ENCODE data around the gene HELZ.

HELZ gene

DNA sequence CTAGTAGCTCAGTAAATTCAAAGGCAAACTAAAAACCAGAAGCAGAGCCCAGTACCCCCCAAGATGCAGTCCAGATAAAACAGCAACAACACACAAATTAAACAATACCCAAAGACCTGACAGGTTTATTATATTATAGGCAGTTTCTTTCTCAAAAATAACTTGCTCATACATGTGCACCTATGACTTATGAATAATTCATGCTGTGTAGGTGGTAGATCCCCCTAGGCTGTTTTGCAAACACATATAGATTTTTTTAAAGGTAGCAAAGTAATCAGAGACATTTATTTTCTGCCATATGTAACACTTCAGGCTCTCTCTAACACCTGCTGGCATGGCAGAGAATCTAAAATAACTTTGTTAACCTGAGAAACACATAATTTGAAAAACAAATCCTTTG lies 173.4 kb downstream of the HELZ start:
- no peak for DNase-seq

DNA sequence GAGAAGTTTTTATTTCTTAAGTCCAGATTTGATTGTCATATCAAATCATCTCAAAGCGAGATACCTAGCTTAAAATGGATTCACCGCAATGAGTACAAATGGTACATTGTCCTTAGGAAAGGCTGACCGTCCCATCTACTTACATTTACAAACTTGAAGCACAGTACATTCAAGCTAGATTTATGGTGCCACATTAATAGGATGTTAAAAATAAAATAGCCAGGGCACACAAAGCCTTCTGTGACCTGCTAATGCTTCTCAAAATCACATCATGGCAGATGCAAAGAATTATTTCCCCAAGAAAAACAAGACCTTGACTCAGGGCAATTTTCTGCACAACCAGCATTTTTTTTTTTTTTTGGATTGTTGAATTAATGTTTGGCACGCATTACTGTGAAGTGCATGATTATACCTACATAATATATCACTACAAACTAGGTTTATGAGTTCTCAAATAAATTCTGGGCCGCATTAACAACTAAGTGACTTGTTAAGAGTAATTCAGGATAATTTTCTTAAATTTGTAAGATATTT lies 175.3 kb downstream of the HELZ start:
- no peak for DNase-seq

DNA sequence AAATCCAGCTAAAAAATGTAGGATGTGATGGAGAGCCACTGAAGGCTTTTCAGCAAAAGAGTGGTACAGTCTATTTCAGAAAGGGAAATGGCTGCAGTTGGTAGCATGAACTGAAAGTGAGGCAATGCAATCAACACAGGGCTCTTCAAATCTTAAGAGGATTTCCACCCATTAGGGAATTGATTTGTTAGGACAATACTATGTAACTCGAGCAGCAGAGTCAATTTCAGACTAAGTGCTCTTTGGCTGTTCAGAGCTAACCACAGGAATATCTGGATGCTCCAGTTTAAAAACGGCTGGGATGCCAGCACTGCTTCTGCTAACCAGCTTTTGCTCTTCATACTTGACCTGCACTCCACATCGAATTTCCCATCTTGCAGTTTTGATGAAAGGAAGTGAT lies 176.0 kb downstream of the HELZ start:
- peak; percentile 70 for DNase-seq

DNA sequence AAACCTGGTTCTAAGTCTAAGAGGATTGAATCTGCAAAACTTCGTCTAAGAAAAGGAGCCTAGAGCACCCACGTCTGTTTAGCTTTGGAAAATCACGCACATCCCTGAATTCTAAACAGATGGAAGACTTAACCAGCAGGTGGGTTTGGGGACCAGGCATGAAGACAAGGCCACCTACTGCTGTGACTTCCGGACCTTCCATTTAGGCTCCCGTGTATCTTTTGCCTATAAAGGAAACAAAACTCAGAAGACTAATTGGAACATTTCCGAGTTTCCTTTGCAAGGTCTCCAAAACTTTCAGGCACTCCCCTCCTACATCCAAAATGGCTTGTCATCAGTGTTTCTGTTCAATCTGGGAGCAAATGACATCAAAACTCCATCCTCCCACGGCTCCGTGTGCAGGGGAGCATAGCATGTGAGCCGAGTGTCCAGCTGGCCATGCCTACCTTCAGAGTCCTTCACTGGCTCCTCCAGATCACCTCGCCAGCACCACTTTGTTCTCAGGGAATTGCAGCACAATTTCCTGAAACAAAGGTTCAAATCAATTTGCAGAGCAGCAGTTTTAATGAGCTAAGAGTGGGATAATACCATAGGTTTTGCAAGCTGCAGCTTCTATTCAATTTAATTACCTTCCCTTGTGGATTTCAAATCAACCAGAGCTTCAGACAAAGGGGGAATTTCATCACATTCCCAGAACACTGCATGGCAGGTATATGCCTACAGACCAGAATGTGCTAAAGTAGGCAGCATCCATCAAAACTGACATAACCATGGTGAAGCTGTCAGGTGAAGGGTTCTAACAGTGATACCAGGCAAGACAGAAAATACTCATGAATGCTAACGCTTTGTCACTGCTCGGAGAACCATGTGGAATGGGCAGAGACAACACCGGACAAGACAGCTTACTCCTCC lies 177.2 kb downstream of the HELZ start:
- DNase-seq = no peak

DNA sequence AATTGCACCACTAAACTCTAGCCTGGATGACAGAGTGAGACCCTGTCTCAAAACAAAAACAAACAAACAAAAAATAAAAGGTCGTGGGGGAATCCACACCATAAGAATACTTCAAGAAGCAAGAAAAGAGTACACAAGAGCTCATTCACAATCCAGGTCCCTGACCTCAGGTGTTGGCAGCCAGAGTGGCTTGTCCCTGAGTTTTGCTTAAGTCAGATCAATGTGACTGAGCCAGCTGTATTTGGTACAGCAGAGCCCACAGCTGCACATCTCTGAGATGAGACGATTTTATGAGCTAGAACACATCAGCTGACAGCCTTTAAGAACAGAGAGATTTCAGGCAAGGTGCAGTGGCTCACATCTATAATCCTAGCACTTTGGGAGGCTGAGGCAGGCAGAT lies 178.3 kb downstream of the HELZ start:
- DNase-seq = no peak

DNA sequence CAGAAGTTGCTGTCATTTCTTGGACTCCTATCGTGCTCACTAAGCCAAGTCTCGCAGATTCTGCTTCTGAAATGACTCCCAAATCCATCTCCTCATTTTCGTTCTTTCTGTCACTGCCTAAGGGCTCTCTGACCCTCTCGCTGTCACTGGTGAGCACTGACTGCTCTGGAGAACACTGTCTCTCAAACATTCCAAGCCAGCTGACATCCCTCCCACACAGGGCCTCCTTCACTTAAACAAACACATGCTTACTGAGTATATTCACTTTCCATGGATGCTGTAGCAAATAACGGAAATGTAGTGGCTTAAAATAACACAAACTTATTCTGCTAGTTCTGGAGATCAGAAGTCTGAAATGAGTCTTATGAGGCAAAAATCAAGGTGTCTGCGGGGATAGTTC lies 181.9 kb downstream of the HELZ start:
- no peak for DNase-seq

DNA sequence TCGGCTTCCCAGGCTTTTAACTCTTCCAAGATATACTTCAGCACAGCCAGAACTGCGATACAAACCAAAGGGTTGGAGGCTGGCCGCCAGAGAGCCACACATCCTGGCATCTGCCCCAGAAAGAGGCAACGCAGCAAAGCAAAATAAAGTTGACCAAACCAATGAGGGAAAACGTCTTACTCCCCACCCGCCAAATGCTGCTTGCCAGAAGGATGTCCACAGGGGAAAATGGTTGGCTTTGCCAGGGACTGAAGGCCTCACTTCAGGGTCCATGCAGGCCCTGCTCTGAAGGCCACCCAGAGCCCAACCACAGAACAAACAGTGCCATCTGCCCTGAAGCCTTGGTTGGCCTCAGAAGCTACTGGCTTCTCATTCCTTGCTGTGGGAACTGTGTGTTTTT lies 185.6 kb downstream of the HELZ start:
- no peak for DNase-seq

DNA sequence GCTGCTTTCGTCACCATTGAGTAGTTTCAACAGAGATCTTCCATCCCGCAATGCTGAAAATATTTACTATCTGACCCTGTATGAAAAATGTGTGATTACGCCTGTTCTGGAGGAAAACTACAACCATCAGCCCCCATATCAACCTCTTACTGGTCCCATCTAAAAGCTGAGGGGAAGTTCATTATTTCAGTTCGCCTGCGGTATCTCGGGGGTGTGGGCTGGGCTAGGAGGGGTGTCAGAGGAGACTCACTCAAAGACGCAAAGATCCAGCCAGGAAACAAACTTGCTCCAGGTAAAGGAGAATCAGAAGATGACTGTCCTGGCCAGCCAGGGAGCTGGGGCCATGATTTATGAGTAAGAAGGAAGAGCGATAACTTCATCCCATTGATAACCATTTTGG lies 187.0 kb downstream of the HELZ start:
- no peak for DNase-seq

DNA sequence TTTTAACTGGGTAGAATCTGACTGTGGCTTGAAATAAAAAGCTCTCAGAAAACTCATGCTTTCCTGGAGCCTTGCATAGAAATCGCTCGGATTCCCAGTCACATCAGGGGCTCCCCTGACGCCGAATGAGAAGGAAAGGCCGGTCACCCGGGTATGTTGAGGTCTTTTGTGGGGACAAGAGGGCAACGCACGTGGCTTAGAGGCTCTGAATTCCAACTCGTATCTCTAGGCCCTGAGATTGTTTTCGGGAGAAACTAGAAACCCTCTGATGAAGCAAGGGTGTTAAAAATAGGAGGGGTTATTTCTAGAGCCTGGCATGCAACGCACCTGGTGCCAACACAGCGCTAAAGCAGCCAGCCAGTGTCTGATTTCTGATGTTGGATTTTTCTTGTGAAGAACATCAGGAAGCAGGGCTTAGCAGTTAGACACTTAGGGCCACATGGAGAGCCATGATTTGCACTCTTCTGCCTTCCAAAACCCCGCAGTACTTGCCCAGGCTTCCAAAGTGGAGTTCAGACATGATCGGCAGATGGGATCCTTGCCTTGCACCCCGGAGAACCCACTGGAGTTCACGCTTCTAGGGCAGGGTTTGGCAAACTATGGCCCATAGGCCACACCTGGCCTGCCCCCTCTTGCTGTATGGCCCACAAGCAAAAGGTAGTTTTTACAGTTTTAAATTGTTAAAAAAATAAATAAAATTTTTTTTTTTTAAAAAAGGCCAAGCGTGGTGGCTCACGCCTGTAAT lies 188.1 kb downstream of the HELZ start:
- DNase-seq = no peak

DNA sequence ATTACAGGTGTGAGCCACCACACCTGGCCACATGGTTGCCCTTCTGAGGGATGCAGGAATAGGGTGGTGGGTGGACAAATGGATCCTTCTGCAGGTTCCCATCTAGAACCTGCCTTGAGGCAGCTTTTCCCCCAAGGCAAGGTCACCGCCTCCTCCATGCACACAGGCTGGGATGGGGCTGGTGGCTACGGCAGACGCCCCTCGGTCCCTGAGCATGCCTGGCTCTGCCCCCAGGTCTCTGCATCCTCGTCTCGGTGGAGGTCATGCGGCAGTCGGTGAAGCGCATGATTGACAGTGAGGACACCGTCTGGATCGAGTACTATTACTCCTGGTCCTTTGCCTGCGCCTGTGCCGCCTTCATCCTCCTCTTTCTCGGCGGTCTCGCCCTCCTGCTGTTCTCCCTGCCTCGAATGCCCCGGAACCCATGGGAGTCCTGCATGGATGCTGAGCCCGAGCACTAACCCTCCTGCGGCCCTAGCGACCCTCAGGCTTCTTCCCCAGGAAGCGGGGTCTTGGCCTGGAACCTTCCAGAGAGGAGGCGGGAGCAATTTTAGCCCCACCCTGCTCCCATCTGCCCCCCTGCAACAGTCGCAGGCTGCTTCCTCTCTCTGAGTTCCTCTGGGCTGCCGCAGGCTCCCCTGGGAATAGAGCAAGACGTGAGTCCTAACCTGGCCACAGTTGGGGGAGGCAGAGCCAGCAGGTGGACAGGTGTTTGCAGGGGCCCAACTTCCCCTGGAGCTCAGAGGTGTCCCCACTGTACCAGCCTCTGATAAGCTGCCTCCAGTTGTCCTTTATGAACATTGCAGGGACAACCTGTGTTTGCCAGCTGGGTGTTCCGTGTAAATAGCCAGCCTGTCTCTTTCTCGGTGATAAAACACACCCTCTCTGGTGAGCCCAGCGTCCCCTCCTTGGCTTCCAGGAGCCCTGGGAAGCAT lies 188.9 kb downstream of the HELZ start:
- DNase-seq = no peak

DNA sequence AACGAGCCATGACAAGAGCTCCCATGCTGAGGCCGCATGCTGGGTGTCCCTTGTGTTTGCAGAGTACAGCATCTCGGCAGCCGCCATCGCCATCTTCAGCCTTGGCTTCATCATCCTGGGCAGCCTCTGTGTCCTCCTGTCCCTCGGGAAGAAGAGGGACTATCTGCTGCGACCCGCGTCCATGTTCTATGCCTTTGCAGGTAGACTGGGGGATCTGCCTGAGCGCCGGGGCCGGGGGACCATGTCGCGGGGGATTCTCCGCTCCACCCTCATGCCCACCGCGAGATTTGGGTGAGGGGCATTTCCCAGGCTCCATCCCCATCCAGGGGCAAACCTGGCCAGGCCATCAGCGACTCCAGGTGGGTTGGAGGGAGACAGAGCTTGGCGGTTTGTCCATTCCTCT lies 190.0 kb downstream of the HELZ start:
- DNase-seq = no peak

DNA sequence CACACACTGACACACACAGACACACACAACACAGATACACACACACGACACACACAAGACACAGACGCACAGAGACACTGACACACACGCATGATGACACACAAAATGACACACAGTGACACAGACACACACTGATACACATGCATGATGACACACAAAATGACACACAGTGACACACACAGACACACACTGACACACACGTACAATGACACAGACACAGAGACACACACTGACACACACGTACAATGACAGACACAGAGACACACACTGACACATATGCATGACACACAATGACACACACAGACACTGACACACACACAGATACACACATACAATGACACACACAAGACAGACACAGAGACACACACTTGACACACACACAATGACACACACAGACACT lies 190.4 kb downstream of the HELZ start:
- no peak for DNase-seq

DNA sequence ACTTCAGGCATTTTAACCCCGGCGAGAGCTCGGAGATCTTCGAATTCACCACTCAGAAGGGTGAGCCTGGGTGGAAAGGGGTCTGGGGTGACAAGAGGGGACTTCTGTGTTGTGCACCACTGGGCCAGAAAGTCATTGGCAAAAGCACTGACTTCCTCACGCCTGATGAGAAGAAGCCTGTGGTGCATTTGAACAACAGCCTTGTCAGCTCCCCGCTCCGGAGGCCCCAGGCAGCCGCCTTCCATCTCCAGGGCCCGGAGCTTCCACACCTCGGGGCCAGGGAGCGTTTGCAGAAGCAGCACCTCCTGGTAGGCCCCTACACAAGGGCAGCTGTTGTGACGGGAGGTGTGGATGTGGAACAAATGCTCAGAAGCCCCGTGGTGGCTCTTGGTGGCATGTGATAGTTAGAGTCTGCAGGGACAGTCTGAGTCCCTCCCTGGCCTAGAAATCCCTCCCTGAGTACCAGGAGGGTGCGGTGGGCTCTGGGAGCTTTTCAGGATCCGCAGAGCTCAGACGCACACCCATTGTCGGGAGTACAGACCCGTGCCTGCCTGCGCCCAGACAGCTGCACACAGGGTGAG lies 190.9 kb downstream of the HELZ start:
- no peak for DNase-seq

DNA sequence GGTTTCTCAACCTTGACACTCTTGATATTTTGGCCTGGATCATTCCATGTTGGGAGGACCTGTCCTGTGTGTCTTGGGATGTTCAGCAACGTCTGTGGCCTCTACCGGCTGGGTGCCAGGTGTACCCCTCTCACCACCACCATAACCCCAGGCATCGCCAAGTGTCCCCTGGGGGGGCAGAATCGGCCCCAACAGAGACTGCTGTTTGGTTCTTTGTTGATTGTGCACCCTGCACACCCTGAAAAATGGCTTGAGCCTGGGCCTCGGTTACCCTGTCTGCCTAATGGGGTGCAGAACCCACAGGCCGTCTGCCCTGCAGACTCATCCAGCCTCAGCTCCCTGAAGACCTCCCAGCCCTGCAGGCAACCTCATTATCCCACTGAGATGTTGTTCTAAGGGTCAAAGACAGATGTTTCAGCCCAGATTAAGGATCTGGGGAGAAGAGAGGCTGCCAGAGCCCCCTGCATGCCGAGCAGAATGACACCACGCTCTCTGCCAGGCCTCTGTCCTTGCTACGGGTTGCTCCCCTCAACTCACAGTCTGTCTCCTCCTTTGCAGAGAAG lies 191.5 kb downstream of the HELZ start:
- DNase-seq = no peak

DNA sequence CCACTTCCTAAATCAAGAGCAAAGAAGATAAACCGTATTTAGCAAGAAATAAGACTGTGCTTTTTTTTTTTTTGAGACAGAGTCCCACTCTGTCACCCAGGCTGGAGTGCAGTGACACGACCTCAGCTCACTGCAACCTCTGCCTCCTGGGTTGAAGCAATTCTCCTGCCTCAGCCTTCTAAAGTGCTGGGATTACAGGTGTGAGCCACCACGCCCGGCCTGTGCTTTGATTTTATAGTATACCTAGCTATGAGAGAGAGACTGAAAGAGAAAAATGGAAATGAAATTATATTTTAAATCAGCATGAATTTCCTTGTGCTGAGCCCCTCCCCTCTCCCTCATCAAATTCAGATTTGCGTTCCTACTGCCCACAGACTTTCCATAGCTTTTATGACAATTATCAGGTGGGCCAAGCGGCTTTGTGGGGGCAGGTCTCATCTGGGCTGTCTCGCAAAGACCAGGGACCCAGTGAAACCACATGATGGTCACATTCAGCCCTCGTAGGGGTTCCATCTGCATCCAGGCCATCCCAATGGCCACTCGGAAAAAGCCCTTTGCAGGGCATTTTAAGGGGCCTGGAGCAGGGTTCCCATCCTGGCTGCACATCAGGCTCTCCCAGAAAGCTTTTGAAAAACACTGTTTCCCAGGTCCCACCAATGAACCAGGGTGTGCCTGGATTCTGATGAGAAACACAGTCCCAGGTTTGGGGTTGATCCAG lies 192.1 kb downstream of the HELZ start:
- DNase-seq = no peak

DNA sequence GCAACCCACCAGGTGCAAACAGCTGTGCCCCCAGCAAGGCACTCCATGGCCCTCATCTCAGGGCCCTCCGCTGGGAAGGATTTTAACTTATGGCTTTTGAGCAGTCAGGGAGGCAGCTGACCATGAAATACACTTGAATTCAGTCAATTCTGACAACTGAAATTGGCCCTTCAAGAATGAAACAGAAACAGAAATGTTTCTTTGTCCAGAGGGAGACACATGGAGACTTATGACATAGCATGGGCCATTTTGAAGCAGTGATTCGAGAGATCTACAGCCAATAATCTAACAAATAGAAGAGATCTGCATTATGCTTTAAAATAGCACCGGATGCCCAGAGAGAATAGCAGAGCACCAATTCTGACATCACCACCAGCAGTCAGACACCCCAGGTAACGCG lies 193.2 kb downstream of the HELZ start:
- DNase-seq = peak; percentile 20

DNA sequence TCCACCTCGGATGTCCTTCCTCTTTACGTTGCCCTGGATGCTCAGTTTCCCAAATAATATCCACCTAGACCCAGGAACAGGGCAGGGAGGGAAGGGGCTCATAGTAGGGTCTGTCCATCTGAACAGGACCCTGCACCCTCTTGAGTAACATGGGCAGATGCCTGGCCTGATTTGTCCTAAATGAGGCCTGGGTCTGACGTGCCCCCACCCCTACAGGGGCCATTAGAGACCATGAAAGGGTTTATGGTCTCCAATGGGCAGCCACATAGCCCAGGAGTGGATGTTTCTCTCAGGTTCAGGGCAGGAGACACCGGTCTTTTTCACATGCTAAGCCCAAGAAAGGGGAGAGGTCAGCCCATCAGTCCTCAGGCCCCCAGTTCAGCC lies 193.8 kb downstream of the HELZ start:
- no peak for DNase-seq

DNA sequence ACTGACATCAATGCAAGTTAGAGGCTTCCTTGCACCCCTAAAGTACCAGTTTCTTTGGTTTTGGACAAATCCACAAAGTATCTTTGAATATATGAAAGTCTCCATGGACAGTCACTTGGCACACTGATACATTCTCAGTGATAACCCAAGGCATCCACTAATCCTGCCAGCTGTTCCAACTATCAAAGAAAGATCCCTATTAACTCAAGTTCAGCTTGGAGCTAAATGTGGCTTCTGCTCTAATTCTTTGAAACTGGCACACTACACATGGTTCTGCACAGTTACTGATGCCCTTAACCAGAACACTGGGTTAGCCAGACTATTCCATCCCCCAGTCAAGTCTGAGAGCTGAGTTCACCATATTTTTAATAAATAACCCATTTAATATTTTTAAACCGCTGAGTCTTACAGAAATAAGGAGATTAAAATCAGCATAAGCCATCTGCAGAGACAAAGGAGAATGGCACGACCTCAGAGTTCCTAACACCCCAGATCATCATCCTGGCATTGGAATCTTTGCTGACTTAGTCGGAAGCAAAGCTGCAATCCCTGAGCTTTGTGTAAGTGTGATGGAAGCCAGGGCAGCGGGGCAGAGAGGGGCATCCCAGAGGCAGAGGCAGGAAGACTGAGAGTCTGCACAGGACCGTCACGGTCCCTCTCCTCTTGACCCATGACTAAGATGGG lies 194.4 kb downstream of the HELZ start:
- no peak for DNase-seq

DNA sequence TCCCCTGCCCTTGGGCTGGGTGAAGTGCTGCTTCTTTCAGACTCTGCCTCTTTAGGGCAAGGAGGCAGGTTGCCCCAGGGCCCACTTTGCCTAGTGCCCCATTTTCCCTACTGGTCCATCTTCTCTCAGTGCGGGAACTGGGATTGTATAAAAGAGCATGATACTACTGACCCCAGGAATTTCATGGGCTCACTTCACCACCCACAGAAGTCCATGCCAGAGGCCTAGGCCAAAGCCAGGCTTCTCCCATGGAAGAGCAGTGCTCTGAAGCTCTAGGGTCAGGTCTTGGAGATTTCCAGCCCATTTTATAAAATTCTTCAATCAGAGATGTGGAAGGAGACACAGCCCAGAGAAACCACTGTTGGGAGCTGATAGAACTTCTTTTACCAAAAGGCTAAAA lies 194.9 kb downstream of the HELZ start:
- DNase-seq = no peak

DNA sequence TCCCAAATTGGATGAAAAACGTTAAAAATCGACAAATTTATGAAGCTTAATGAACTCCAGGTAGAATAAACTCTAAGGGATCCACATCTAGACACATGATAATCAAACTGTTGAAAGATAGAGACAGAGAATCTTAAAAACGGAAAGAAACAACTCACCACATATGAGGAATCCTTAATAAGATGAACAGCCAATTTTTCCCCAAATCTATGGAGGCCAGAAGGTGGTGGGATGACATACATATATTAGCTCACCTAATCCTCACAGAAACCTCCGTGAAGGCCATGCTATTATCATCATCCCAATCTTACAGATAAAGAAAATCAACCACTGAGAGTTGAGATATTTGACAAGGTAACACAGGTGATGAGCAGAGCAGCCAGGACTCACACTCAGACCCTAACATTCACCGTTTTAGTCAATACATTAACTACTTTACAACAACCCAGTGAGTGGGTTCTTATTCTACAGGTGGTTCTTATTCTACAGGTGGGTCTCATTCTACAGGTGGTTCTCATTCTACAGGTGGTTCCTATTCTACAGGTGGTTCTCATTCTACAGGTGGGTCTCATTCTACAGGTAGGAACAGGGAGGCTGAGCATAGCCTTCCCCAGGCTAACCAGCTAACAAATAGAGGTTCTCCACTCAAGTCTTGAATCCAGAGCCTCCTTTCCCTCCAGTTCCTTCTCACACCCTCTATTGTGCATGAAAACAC lies 195.8 kb downstream of the HELZ start:
- DNase-seq = no peak

Data from DMS79 treated with DMSO at 0.1 percent for 48 hours (cell line).